GM18951 (cell line): ENCODE data around the gene CD2AP.
"Not testable (repeated sequence)": the region's sequence is repeated elsewhere in the genome, so short reads cannot be mapped to it uniquely, and the experiment has no call there.

ENCODE experiments used
- POLR2A ChIP-seq: IDR thresholded peaks from 4 replicates; pipeline ENCODE4 v1.6.1; 2011; ENCODE audit warnings: mild to moderate bottlenecking; ENCODE audit not compliant: insufficient read length, insufficient read depth; ENCODE audit errors: extremely low read depth
- in situ Hi-C: fragments of 300-500 bp; cut with MboI; formaldehyde crosslinking; loops from one replicate; pipeline ENCODE4 v1.12.0; 2022; ENCODE audit warnings: low sequenced_read_pairs, mixed read lengths, inconsistent platforms; ENCODE audit not compliant: unreplicated experiment

CD2AP gene

GRCh38 chr6:47477497-47478232, at the start of gene CD2AP:
TSS of gene CD2AP (plus strand) at chr6:47477789. CDS start at chr6:47478245, 456 bp downstream.
- TF ChIP-seq POLR2A: peak; percentile 77
- in situ Hi-C loops: no loop called here

GRCh38 chr6:47428288-47428687, 49.3 kb upstream of the CD2AP start:
- TF ChIP-seq POLR2A: no peak
- in situ Hi-C loops: no loop called here

- in situ Hi-C loops: no loop called here
Measured at GRCh38 chr6:47428746-47429664, 48.6 kb upstream of the CD2AP start.

GRCh38 chr6:47434372-47435253, 43.0 kb upstream of the CD2AP start:
- in situ Hi-C loops: no loop called here
- TF ChIP-seq POLR2A: no peak

More at GRCh38 chr6:47428746-47429664, 48.6 kb upstream of the CD2AP start:
- TF ChIP-seq POLR2A: no peak

- in situ Hi-C loops: no loop called here
- TF ChIP-seq POLR2A: no peak
Measured at GRCh38 chr6:47435254-47435612, 42.4 kb upstream of the CD2AP start.

GRCh38 chr6:47437592-47437991, 40.0 kb upstream of the CD2AP start:
- in situ Hi-C loops: no loop called here
- TF ChIP-seq POLR2A: no peak

GRCh38 chr6:47438481-47439347, 38.9 kb upstream of the CD2AP start:
- in situ Hi-C loops: no loop called here
- TF ChIP-seq POLR2A: no peak

GRCh38 chr6:47439348-47439668, 38.3 kb upstream of the CD2AP start:
- in situ Hi-C loops: no loop called here
- TF ChIP-seq POLR2A: no peak

GRCh38 chr6:47440719-47441118, 36.9 kb upstream of the CD2AP start:
- in situ Hi-C loops: no loop called here

GRCh38 chr6:47444964-47445363, 32.6 kb upstream of the CD2AP start:
- in situ Hi-C loops: not testable (repeated sequence)

More at GRCh38 chr6:47440719-47441118, 36.9 kb upstream of the CD2AP start:
- TF ChIP-seq POLR2A: no peak

- in situ Hi-C loops: no loop called here
- TF ChIP-seq POLR2A: no peak
Measured at GRCh38 chr6:47446669-47447330, 30.8 kb upstream of the CD2AP start.

- no peak for TF ChIP-seq POLR2A
- in situ Hi-C loops: no loop called here
Measured at GRCh38 chr6:47447722-47448121, 29.9 kb upstream of the CD2AP start.
